Midbrain (tissue), 1 donor: ENCODE results near the gene RABL3.
"Not testable (repeated sequence)": the region's sequence is repeated elsewhere in the genome, so short reads cannot be mapped to it uniquely, and the experiment has no call there.

Experiments
- DNase-seq: peaks from one replicate; lab custom pipeline; 2025; lab: John Stamatoyannopoulos, UW

RABL3 gene

DNA sequence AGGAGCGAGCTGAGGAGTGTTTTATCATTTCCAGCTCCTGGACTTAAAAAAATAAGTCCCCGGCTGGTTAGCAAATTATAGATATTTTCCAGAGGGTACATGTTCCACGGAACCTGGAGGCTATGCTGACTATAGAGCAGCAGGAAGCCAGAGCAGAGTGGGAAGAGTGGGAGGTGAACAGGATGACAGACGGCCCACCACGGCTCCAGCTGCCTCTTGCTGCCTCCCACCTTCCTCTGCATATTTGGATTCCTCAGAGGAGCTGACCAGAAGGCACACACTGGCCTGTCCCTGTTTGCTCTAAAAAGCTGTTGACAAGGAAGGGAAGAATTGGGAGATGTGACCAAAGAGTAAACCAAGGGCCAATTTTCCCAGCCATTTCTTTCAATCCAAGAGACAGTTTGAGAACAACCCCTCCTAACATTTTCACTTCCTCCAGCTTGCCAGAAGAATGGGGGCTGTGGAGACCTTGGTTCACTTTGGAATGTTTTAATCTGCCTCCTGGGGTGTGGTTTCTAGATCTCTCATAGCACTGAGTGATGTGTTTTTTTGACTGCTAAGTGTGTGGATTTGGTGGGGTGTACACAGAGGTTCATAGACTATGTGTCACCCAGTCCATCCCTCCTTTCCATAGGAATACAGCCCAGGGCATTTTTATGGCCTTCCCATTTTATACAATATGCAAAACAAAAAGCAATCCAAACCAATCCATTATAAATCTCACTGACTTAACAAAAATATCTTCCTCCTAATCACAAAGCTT, 97.1 kb downstream of the RABL3 start:
- no peak for DNase-seq

DNA sequence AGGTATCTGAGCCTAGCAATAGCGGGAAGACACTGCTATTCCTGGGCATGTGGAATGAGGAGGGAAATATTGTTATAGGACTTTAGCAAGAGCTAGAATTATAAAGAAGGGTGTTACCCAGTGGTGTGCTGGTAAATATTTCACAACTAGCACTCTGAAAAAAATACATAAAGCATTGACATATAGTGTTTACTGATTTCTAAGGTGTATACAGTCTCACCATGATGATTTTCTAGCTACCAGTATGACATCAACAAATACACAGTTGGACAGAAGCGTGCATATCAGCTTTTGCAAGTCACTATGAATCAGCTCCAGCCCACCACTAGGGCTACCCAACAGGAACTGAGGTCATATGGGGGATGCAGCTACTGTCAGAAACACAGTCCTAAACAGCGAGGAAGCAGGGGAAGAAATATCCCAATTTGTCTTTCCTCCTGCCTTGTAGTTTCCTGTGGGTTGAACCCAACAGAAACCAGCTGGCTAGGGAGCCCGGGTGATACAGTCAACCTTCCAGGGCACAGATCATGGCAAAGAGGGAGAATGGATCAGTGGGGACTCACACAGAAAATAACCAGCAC, 99.9 kb downstream of the RABL3 start:
- no peak for DNase-seq

DNA sequence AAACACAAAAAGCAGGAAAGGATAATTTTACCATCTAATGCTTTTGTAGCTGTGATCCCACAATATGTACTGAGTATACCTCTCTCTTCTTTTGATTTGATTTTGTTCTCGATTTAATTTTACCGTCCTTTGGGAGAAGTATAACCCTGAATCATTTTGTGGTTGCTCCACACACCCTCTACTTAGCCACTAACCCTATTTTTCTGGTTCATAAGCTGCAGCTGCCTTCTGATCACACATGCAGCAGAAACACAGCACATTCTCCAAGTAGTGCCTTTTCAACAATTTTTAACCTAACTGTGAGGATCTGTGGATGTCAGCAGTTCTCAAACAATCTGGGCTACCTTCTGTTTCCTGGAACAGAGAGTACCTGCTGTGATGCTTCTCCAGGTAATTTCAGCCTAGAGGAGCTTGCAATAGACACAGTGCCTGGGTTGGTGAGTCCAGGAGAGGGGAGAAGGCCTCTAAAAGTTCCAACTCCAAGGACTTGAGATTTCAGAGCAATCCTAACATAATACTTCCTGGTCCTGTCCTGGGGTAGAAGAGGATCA, 100.5 kb downstream of the RABL3 start:
- DNase-seq: no peak

DNA sequence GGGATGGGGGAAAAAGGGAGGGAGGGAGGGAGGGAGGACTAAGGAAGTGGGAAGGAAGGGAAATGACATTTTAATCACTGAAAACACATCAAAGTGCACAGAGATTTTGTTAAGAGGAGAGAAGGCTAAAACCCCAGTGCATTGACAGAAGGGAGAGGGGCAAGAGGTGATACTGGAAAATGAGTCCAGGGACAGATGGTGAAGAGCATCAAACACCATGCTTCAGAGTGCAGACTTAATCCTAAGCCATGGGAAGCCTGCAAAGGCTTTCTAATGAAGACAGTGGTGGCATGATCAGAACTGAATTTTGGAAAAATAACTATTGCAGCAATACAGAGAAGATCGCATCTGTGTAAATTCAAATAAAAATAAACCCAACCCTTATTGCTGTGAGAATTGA, 102.1 kb downstream of the RABL3 start:
- DNase-seq: no peak

DNA sequence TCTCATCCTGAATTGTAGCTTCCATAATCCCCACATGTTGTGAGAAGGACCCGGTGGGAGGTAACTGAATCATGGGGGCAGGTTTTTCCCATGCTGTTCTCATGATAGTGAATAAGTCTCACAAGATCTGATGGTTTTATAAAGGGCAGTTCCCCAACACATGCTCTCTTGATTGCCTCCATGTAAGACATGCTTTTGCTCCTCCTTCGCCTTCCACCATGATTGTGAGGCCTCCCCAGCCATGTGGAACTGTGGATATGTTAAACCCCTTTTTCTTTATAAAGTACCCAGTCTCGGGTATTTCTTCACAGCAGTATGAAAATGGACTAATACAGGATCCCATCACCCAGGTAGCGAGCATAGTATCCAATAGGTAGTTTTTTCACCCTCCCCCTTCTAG, 103.5 kb downstream of the RABL3 start:
- DNase-seq: not testable (repeated sequence)

DNA sequence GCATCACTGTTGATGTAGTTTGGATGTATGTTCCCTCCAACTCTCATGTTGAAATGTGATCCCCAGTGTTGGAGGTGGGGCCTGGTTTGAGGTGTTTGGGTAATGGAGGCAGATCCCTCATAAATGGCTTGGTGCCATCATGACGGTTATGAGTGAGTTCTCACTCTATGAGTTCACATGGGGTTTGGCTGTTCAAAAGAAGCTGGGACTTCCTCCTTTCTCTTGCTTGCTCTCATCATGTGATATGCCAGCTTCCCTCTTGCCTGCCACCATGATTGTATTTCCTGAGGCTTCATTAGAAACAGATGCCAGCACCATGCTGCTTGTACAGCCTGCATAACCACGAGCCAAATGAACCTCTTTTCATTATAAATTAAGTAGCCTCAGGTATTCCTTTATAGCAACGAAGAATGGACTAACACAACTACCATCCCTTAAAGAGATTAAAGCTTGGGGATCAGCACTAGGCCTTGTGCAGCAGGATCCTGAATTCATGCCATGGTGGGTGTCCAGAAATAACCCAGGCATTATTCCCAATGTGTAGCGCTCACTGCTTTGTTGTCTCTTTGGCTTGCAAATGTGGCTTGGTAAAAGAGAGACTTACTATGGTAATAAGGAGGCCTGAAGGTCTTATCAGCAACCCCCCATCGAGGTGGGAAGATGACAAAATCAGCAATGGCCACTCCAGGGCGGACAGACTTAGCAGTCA, 104.3 kb downstream of the RABL3 start:
- DNase-seq: no peak

DNA sequence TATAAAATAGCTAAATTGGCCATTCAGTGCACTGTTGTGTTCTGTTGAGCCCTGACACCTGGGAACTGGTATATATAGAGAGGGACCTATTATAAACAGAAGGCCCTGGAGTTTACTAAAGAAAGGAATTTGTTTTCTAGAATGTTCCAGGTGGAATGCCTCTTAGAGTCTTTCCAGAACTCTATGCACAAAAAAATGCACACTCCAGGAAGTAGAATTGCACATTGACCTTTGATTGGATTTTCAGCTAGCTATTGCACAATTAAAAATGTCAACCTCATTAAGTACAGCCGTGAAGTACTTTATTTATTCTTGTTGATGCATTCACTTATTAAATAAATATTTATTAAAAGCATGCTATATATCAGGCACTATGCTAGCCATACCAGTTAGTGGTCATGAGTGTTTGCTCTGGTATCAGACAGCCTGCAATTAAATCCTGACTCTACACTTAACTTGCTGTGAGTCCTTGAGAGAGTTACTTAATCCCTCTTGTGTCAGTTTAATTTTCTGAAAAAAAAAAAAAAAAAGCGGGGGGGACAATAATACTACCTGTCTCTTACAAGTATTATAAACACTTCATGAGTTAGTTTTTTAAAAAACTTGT, 105.4 kb downstream of the RABL3 start:
- no peak for DNase-seq
